ENCODE data around the gene TRIP4.

DNA sequence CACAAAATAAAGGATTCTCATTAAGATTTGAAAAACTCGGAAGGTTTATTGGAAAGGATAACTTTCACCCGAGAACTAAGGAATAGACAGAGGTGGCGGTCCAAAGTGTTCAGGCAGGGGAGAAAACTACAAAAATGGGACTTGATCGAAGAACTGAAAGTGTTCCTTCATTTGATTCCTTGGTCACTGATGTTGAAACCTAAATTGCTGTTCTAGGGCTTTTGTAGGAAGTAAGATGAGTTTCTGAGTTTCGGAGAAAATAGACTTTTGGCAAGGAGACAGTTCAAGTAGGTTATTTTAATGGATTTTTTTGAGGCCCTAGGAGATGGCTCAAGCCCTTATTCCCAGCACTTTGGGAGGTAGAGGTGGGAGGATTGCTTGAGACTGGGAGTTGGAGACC is 1.4 kb downstream of the TRIP4 start:
- TF ChIP-seq FOS (IDR thresholded peaks at IDR 0.05; ENCODE audit: borderline replicate concordance, insufficient read depth, low read length) (no peak), MYC (IDR thresholded peaks at IDR 0.05; ENCODE audit: low read depth, low read length) (no peak), CTCF (IDR thresholded peaks at IDR 0.05; ENCODE audit: extremely low read depth in 1 of 2, insufficient read depth in 1 of 2, low read depth in 1 of 2, low read length in 2 of 2) (no peak), POLR2A (IDR thresholded peaks at IDR 0.05; ENCODE audit: low read depth, low read length) (no peak), EZH2 (IDR thresholded peaks at IDR 0.05; ENCODE audit: borderline replicate concordance, low read depth, low read length, severe bottlenecking) (no peak), POLR2AphosphoS5 (IDR thresholded peaks at IDR 0.05; ENCODE audit: insufficient read depth, low read depth, low read length) (no peak), JUN (IDR thresholded peaks at IDR 0.05; ENCODE audit: borderline replicate concordance, insufficient read depth, insufficient read length, low read depth) (no peak)
- TF ChIP-seq, protein P1, sequence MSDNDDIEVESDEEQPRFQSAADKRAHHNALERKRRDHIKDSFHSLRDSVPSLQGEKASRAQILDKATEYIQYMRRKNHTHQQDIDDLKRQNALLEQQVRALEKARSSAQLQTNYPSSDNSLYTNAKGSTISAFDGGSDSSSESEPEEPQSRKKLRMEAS (IDR thresholded peaks at IDR 0.05; ENCODE audit: insufficient read depth, insufficient read length) = no peak

All from endothelial cell of umbilical vein (primary cell).